Eye (tissue), 1 donor: ENCODE measurements around the gene MAPK8.

Experiments used
- DNase-seq: peaks from one replicate; pipeline ENCODE4 v3.0.0-alpha.2; 2015

The MAPK8 gene

GRCh38 chr10:48451969-48452878 lies 145.7 kb downstream of the MAPK8 start:
- no peak for DNase-seq

GRCh38 chr10:48452879-48453412 lies 146.5 kb downstream of the MAPK8 start:
- DNase-seq, result no peak

- no peak for DNase-seq
Measured at GRCh38 chr10:48453451-48454301, 147.2 kb downstream of the MAPK8 start.

- no peak for DNase-seq
Measured at GRCh38 chr10:48454302-48455054, 148.0 kb downstream of the MAPK8 start.

GRCh38 chr10:48455055-48455391 lies 148.5 kb downstream of the MAPK8 start:
- DNase-seq, result no peak

GRCh38 chr10:48455392-48456151 lies 149.1 kb downstream of the MAPK8 start:
- no peak for DNase-seq

GRCh38 chr10:48456361-48456804 lies 149.9 kb downstream of the MAPK8 start:
- DNase-seq, result peak; percentile 75

- no peak for DNase-seq
Measured at GRCh38 chr10:48456808-48457761, 150.6 kb downstream of the MAPK8 start.

GRCh38 chr10:48457949-48458661 lies 151.6 kb downstream of the MAPK8 start:
- DNase-seq, result no peak

- no peak for DNase-seq
Measured at GRCh38 chr10:48458662-48459048, 152.2 kb downstream of the MAPK8 start.

GRCh38 chr10:48459270-48460150 lies 153.0 kb downstream of the MAPK8 start:
- no peak for DNase-seq

- no peak for DNase-seq
Measured at GRCh38 chr10:48460182-48460581, 153.7 kb downstream of the MAPK8 start.

- no peak for DNase-seq
Measured at GRCh38 chr10:48461623-48462481, 155.4 kb downstream of the MAPK8 start.

- DNase-seq, result no peak
Measured at GRCh38 chr10:48462482-48463020, 156.1 kb downstream of the MAPK8 start.

GRCh38 chr10:48463318-48464003 lies 157.0 kb downstream of the MAPK8 start:
- DNase-seq, result peak; percentile 28

- DNase-seq, result no peak
Measured at GRCh38 chr10:48464121-48464870, 157.8 kb downstream of the MAPK8 start.
